OCI-LY7 (cell line): ENCODE measurements around the gene COG8. TPM values are rescaled to one million over a fixed set of nuclear protein-coding genes. Genes with fewer than 3 reads are reported as not detected.

Experiments
- BruUV-seq: library from RNA; stranded (reverse); fragments of 400-500 nt; replicated peaks from 2 replicates; lab custom pipeline; 2021; lab: Mats Ljungman, UMichigan
- CTCF ChIA-PET: fragments of 300-600 bp; sonication (Branson Sonifier 250); formaldehyde crosslinking; loops from one replicate; lab custom pipeline; 2022; ENCODE audit warnings: antibody characterized with exemption; ENCODE audit not compliant: unreplicated experiment; lab: Charles Lee
- POLR2A ChIA-PET: fragments of 300-600 bp; sonication (Branson Sonifier 250); formaldehyde crosslinking; loops from one replicate; lab custom pipeline; 2022; ENCODE audit warnings: antibody characterized with exemption; lab: Charles Lee
- DNase-seq: peaks from one replicate; pipeline ENCODE4 v3.0.0-alpha.2; 2015; ENCODE audit warnings: low spot score
- H2AFZ ChIP-seq: fragments of 200-600 bp; sonication (generic), shearing (Covaris generic); 2 replicates; pipeline ENCODE4 v1.6.1; 2014; ENCODE audit warnings: mild to moderate bottlenecking, antibody characterized with exemption, low read length, moderate library complexity
- H3K27ac ChIP-seq: fragments of 200-600 bp; sonication (generic); 2 replicates; pipeline ENCODE4 v1.5.1; 2014; ENCODE audit warnings: mixed run types, low read depth, mild to moderate bottlenecking, moderate library complexity, low read length, inconsistent platforms; ENCODE audit not compliant: poor library complexity, severe bottlenecking
- H3K36me3 ChIP-seq: fragments of 200-600 bp; sonication (generic); 2 replicates; pipeline ENCODE4 v1.6.1; 2014; ENCODE audit warnings: mild to moderate bottlenecking, antibody characterized with exemption, low read length, moderate library complexity, mixed read lengths; ENCODE audit not compliant: insufficient read depth
- H3K4me1 ChIP-seq: fragments of 200-600 bp; sonication (generic); 2 replicates; pipeline ENCODE4 v1.5.1; 2014; ENCODE audit warnings: mild to moderate bottlenecking, low read length; ENCODE audit not compliant: insufficient read depth, poor library complexity, severe bottlenecking
- H3K4me2 ChIP-seq: fragments of 200-600 bp; sonication (generic); 2 replicates; pipeline ENCODE4 v1.6.1; 2014; ENCODE audit warnings: mild to moderate bottlenecking, low read length
- H3K4me3 ChIP-seq: fragments of 200-600 bp; sonication (generic); 2 replicates; pipeline ENCODE4 v1.5.1; 2014; ENCODE audit warnings: mild to moderate bottlenecking, low read depth, low read length; ENCODE audit not compliant: poor library complexity, severe bottlenecking
- H3K79me2 ChIP-seq: fragments of 200-600 bp; sonication (generic); 2 replicates; pipeline ENCODE4 v1.6.1; 2016; ENCODE audit warnings: low read depth, mild to moderate bottlenecking, low read length, moderate library complexity, mixed read lengths; ENCODE audit not compliant: insufficient read depth
- H3K9me2 ChIP-seq: fragments of 200-600 bp; sonication (generic); 2 replicates; pipeline ENCODE4 v1.6.1; 2016; ENCODE audit warnings: mild to moderate bottlenecking, low read length, mixed read lengths; ENCODE audit not compliant: insufficient read depth
- H3K9me3 ChIP-seq: fragments of 200-600 bp; sonication (generic); 2 replicates; pipeline ENCODE4 v1.6.1; 2014; ENCODE audit warnings: mild to moderate bottlenecking, mixed run types, low read length, mixed read lengths
- H4K20me1 ChIP-seq: fragments of 200-600 bp; sonication (generic); 2 replicates; pipeline ENCODE4 v1.6.1; 2014; ENCODE audit warnings: mild to moderate bottlenecking, antibody characterized with exemption, low read length, moderate library complexity, mixed read lengths; ENCODE audit not compliant: insufficient read depth
- EZH2phosphoT487 ChIP-seq: fragments of 200-600 bp; sonication (generic); IDR thresholded peaks from 2 replicates; pipeline ENCODE4 v1.6.1; 2018; ENCODE audit warnings: low read depth, borderline replicate concordance, mild to moderate bottlenecking, mixed run types, antibody characterized with exemption, low read length, moderate library complexity, mixed read lengths
- intact Hi-C: fragments of 100-400 bp; cut with micrococcal nuclease; formaldehyde crosslinking; loops from one replicate; pipeline ENCODE4 v1.10.0; 2022; ENCODE audit not compliant: unreplicated experiment
- total RNA-seq, 2 experiments: library from RNA; depleted of rRNA in 1 of 2; stranded (reverse); fragments of >200 nt in 1 of 2; shearing (Covaris generic) in 1 of 2; gene quantifications; 2 replicates each; pipeline ENCODE4 v1.2.3, GENCODE V29; 2014 to 2022
- TF ChIP-seq, protein P1 (sequence below): fragments of 200-600 bp; sonication (generic); conservative IDR thresholded peaks from 2 replicates; pipeline ENCODE4 v1.5.1; 2014; ENCODE audit warnings: mild to moderate bottlenecking, antibody characterized with exemption, low read length, moderate library complexity, mixed read lengths

The COG8 gene
- total RNA-seq, 2 experiments from 2014 or later = 55.9 to 60.3 TPM

DNA sequence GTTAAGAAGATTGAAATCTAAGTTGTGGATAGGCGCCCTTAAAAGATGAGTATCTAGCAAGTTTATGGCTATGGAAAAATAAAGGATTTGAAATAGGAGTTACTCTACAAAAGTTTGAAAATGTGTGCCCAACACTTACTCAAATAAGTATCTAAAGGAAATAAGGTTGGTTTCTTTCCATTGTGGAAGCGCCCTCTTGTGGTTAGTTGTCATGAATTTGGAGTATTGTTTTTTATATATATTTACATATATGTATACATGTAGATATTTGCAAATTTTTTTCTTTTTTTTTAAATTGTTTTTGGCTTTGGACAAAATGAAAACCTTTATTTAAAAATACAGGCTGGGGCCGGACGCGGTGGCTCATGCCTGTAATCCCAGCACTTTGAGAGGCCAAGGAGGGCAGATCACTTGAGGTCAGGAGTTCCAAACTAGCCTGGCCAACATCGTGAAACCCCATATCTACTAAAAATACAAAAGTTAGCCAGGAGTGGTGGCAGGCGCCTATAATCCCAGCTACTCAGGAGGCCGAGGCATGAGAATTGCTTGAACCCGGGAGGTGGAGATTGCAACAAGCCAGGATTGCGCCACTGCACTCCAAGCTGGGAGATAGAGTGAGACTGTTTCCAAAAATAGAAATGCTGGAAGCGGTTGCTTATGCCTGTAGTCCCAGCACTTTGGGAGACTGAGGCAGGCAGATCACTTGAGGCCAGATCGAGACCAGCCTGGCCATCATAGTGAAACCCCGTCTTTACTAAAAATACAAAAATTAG is 52.2 kb downstream of the COG8 start:
- Histone ChIP-seq H3K4me1 (no peaks in the 10 kb centered on the region), H3K79me2 (no peaks in the 10 kb centered on the region), H3K9me2 (no peaks in the 10 kb centered on the region), H2AFZ (no peak overlapping the region), H3K4me3 (no peak overlapping the region), H3K9me3 (no peaks in the 10 kb centered on the region), H3K27ac (no peak overlapping the region), H3K4me2 (no peak overlapping the region), H3K36me3 (peaks cover 41% of the 10 kb centered on the region; the same call in 1 of the 2 replicates), H4K20me1 (no peaks in the 10 kb centered on the region)
- CTCF ChIA-PET = interaction anchor here (0.9 kb wide), 1 partner anchor 12 kb away, joined by 7 read pairs; no protein-coding TSS in a partner anchor
- POLR2A ChIA-PET = no interaction called here
- TF ChIP-seq, protein P1, sequence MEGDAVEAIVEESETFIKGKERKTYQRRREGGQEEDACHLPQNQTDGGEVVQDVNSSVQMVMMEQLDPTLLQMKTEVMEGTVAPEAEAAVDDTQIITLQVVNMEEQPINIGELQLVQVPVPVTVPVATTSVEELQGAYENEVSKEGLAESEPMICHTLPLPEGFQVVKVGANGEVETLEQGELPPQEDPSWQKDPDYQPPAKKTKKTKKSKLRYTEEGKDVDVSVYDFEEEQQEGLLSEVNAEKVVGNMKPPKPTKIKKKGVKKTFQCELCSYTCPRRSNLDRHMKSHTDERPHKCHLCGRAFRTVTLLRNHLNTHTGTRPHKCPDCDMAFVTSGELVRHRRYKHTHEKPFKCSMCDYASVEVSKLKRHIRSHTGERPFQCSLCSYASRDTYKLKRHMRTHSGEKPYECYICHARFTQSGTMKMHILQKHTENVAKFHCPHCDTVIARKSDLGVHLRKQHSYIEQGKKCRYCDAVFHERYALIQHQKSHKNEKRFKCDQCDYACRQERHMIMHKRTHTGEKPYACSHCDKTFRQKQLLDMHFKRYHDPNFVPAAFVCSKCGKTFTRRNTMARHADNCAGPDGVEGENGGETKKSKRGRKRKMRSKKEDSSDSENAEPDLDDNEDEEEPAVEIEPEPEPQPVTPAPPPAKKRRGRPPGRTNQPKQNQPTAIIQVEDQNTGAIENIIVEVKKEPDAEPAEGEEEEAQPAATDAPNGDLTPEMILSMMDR = peak; percentile 80
- TF ChIP-seq EZH2phosphoT487 = no peak
- peak; percentile 71 for DNase-seq
- no TSS peak for BruUV-seq
- intact Hi-C loops = loop anchor here (1.0 kb wide), 1 partner anchor 137 kb away; no protein-coding TSS in a partner anchor

DNA sequence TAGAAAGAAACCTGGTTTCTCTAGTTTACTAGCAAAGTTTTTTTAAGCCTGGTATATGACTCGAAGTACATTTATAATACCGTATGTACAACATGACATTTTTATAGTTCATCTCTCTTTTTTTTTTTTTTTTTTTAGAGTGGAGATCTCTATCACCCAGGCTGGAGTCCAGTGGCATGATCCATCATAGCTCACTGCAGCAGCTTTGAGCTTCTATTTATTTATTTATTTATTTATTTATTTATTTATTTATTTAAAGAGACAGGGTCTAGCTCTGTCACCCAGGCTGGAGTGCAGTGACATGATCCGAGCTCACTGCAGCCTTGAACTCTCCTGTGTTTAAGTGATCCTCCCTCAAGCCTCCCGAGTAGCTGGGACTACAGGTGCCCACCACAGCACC is 54.1 kb downstream of the COG8 start:
- Histone ChIP-seq H3K4me2 (no peak overlapping the region), H3K36me3 (peaks cover 46% of the 10 kb centered on the region; the same call in 1 of the 2 replicates), H3K4me3 (no peak overlapping the region), H3K4me1 (no peaks in the 10 kb centered on the region), H2AFZ (no peak overlapping the region), H3K9me2 (no peaks in the 10 kb centered on the region), H4K20me1 (no peaks in the 10 kb centered on the region), H3K27ac (no peak overlapping the region), H3K9me3 (no peaks in the 10 kb centered on the region), H3K79me2 (no peaks in the 10 kb centered on the region)
- intact Hi-C loops = no loop called here
- no TSS peak for BruUV-seq
- ChIA-PET CTCF (no interaction called here), POLR2A (interaction anchor here (0.6 to 1.1 kb wide), 5 partner anchors 10 to 389 kb away, joined by 3 to 7 read pairs (median 3); no protein-coding TSS in a partner anchor)
- no peak for DNase-seq
- TF ChIP-seq EZH2phosphoT487 = no peak
- TF ChIP-seq, protein P1 = no peak

DNA sequence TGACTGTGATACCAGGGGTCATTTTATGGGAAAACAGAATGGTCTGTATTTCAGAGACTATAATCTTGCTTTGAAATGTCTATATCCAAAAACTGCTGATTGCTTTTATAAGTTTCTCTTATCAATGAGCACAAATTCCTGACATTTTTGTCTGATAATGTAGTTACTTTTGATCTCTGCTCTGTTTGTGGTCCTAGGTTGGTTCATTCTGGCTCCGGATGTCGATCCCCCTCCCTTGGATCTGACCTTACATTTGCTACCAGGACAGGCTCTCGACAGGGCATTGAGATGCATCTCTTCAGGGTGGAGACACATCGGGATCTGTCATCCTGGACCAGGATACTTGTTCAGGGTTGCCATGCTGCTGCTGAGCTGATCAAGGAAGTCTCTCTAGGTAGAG is 55.5 kb downstream of the COG8 start:
- Histone ChIP-seq H3K9me2 (no peaks in the 10 kb centered on the region), H3K27ac (no peak overlapping the region), H3K4me1 (no peaks in the 10 kb centered on the region), H3K4me2 (no peak overlapping the region), H3K36me3 (peaks cover 46% of the 10 kb centered on the region; the same call in 1 of the 2 replicates), H4K20me1 (no peaks in the 10 kb centered on the region), H3K4me3 (no peak overlapping the region), H2AFZ (no peak overlapping the region), H3K9me3 (no peaks in the 10 kb centered on the region), H3K79me2 (no peaks in the 10 kb centered on the region)
- intact Hi-C loops = no loop called here
- no TSS peak for BruUV-seq
- no peak for DNase-seq
- POLR2A ChIA-PET = interaction anchor here (0.5 to 0.6 kb wide), 2 partner anchors 43 to 664 kb away, joined by 4 to 15 read pairs; no protein-coding TSS in a partner anchor
- no peak for TF ChIP-seq EZH2phosphoT487
- TF ChIP-seq, protein P1 = no peak
- CTCF ChIA-PET = no interaction called here
